Central memory CD8-positive, alpha-beta T cell (primary cell): ENCODE results near the gene EEF1AKMT3.

ENCODE experiments used
- ATAC-seq: fragments of 150-1000 bp; cut with Tn5 transposase; replicated peaks from 2 replicates; pipeline ENCODE4 v1.10.0; 2022; ENCODE audit warnings: mild to moderate bottlenecking, moderate FRiP score, moderate number of reproducible peaks; ENCODE audit not compliant: poor library complexity, severe bottlenecking; ENCODE audit errors: extremely low read depth
- DNase-seq, 2 donors: peaks; one replicate each; pipeline ENCODE4 v3.0.0; 2021; ENCODE audit warnings: low spot score in 2 of 2
- H3K27ac Mint-ChIP-seq: one replicate; pipeline ENCODE4 v1.8.0; 2022; ENCODE audit warnings: low read depth, mild to moderate bottlenecking, moderate library complexity, mixed read lengths
- H3K27me3 Mint-ChIP-seq: one replicate; pipeline ENCODE4 v1.8.0; 2022; ENCODE audit warnings: mixed read lengths
- H3K36me3 Mint-ChIP-seq: one replicate; pipeline ENCODE4 v1.8.0; 2022; ENCODE audit warnings: mild to moderate bottlenecking, moderate library complexity, mixed read lengths; ENCODE audit not compliant: insufficient read depth
- H3K4me1 Mint-ChIP-seq: one replicate; pipeline ENCODE4 v1.8.0; 2022; ENCODE audit warnings: mixed read lengths
- H3K4me3 Mint-ChIP-seq: one replicate; pipeline ENCODE4 v1.8.0; 2022; ENCODE audit warnings: mild to moderate bottlenecking, moderate library complexity, mixed read lengths
- H3K9me3 Mint-ChIP-seq: one replicate; pipeline ENCODE4 v1.8.0; 2022; ENCODE audit warnings: mixed read lengths

Gene EEF1AKMT3

DNA sequence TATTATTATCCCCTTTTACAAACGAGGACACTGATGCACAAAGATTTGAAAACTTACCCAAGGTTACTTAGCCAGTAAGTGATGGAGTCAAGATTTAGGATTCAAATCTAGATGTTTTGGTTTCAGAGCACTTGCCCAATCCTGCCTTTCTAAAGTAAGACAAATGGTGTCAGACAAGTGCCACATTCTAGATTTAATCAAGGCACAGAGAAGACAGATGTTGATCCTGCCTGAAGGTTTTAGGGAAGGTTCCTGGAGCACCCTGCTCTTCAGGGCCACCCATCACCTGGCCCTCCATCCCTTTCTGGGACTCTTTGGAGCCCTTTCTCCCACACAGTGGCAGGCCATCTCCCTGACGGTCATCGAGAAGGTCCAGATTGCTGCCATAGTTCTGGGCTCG lies 14.6 kb upstream of the EEF1AKMT3 start:
- no peak for ATAC-seq
- Mint-ChIP-seq H3K36me3 (peaks cover 17% of the 10 kb centered on the region), H3K9me3 (no peaks in the 10 kb centered on the region), H3K4me3 (no peak overlapping the region), H3K4me1 (peaks cover 51% of the 10 kb centered on the region), H3K27ac (no peak overlapping the region), H3K27me3 (no peaks in the 10 kb centered on the region)
- DNase-seq = no peak

- Mint-ChIP-seq H3K4me3 (no peak overlapping the region), H3K27ac (no peak overlapping the region), H3K27me3 (peaks cover 6% of the 10 kb centered on the region), H3K9me3 (no peaks in the 10 kb centered on the region), H3K4me1 (peaks cover 41% of the 10 kb centered on the region), H3K36me3 (peaks cover 16% of the 10 kb centered on the region)
- ATAC-seq = no peak
- no peak for DNase-seq
Measured at GRCh38 chr12:57758552-57759359, 13.7 kb upstream of the EEF1AKMT3 start.

- Mint-ChIP-seq H3K27ac (no peak overlapping the region), H3K9me3 (no peaks in the 10 kb centered on the region), H3K27me3 (peaks cover 13% of the 10 kb centered on the region), H3K4me3 (no peak overlapping the region), H3K36me3 (peaks cover 16% of the 10 kb centered on the region), H3K4me1 (peaks cover 39% of the 10 kb centered on the region)
- ATAC-seq (peak; percentile 20), DNase-seq (no peak)
Measured at GRCh38 chr12:57759360-57759980, 12.9 kb upstream of the EEF1AKMT3 start.

GRCh38 chr12:57760347-57760982 lies 11.9 kb upstream of the EEF1AKMT3 start:
- ATAC-seq (no peak), DNase-seq (no peak)
- H3K27me3 Mint-ChIP-seq = peaks cover 23% of the 10 kb centered on the region
- no peaks in the 10 kb centered on the region for H3K9me3 Mint-ChIP-seq
- no peak overlapping the region for H3K4me3 Mint-ChIP-seq
- peaks cover 18% of the 10 kb centered on the region for H3K36me3 Mint-ChIP-seq
- H3K4me1 Mint-ChIP-seq = peaks cover 41% of the 10 kb centered on the region
- H3K27ac Mint-ChIP-seq = no peak overlapping the region

DNA sequence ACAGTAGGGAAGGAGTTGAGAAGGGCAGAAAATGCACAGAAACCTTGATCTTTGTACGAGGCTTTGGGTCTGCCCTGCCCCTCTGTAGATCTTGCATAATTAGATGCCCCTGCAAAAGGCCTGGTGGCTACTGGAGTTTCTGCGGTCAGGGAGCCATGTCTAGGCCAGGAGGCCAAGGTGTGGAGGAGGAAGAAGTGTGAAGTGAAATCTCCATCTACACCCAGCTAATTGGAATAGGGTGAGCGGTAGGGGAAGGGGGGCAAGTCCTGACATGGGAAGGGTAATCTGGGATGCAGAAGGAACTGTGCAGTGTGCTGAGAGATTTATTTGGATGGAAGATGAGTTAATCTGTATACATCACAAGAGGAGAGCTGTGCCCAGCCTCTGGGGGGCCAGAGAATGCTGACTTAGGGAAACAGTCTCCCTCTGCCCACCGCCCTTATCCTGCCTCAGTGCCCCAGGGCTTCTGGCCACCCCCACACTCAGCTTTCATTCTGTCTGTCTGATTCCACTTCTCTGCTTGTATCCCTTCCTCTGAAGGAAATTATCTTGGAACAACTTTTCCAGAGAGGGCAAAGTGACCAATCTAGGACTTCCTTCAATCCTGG lies 10.9 kb upstream of the EEF1AKMT3 start:
- DNase-seq = no peak
- H3K27ac Mint-ChIP-seq = no peak overlapping the region
- no peaks in the 10 kb centered on the region for H3K9me3 Mint-ChIP-seq
- H3K4me3 Mint-ChIP-seq = no peak overlapping the region
- peaks cover 42% of the 10 kb centered on the region for H3K4me1 Mint-ChIP-seq
- ATAC-seq = no peak
- H3K27me3 Mint-ChIP-seq = peaks cover 31% of the 10 kb centered on the region
- peaks cover 13% of the 10 kb centered on the region for H3K36me3 Mint-ChIP-seq

GRCh38 chr12:57762463-57762862 lies 10.0 kb upstream of the EEF1AKMT3 start:
- ATAC-seq (no peak), DNase-seq (no peak)
- Mint-ChIP-seq H3K4me1 (peaks cover 39% of the 10 kb centered on the region), H3K4me3 (no peak overlapping the region), H3K36me3 (peaks cover 6% of the 10 kb centered on the region), H3K27ac (no peak overlapping the region), H3K27me3 (peaks cover 39% of the 10 kb centered on the region), H3K9me3 (no peaks in the 10 kb centered on the region)

GRCh38 chr12:57763881-57764661 lies 8.3 kb upstream of the EEF1AKMT3 start:
- no peak overlapping the region for H3K27ac Mint-ChIP-seq
- H3K36me3 Mint-ChIP-seq = peaks cover 5% of the 10 kb centered on the region
- peaks cover 31% of the 10 kb centered on the region for H3K4me1 Mint-ChIP-seq
- no peak for ATAC-seq
- H3K9me3 Mint-ChIP-seq = no peaks in the 10 kb centered on the region
- peak overlapping the region; percentile 83 for H3K4me3 Mint-ChIP-seq
- DNase-seq = no peak
- H3K27me3 Mint-ChIP-seq = peaks cover 39% of the 10 kb centered on the region

DNA sequence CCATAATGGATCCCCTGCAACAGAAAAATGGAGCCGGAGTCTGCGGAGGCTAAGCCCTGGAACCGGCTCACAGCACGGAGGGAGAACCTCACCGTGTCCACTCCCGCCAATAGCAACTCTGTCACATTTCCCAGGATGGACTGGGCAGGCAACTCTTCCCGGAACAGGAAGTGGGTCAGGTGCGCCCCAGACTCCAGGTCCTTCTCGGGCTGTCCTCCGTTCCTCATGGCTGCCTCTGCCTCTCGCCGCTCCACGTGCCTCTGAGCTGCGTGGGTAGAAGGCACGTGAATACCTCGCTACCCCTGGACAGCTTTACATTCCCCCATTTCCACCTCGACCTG lies 7.8 kb upstream of the EEF1AKMT3 start:
- peaks cover 26% of the 10 kb centered on the region for H3K4me1 Mint-ChIP-seq
- no peak overlapping the region for H3K27ac Mint-ChIP-seq
- peaks cover 6% of the 10 kb centered on the region for H3K36me3 Mint-ChIP-seq

GRCh38 chr12:57765003-57765697 lies 7.3 kb upstream of the EEF1AKMT3 start:
- Mint-ChIP-seq H3K36me3 (peaks cover 6% of the 10 kb centered on the region), H3K4me1 (peaks cover 22% of the 10 kb centered on the region), H3K27ac (no peak overlapping the region), H3K27me3 (peaks cover 39% of the 10 kb centered on the region), H3K4me3 (peak overlapping the region; percentile 83), H3K9me3 (no peaks in the 10 kb centered on the region)
- ATAC-seq (peak; percentile 69), DNase-seq (no peak)

More for the DNA sequence above, 7.8 kb upstream of the EEF1AKMT3 start:
- Mint-ChIP-seq H3K9me3 (no peaks in the 10 kb centered on the region), H3K4me3 (peak overlapping the region; percentile 83), H3K27me3 (peaks cover 39% of the 10 kb centered on the region)
- ATAC-seq (no peak), DNase-seq (no peak)

DNA sequence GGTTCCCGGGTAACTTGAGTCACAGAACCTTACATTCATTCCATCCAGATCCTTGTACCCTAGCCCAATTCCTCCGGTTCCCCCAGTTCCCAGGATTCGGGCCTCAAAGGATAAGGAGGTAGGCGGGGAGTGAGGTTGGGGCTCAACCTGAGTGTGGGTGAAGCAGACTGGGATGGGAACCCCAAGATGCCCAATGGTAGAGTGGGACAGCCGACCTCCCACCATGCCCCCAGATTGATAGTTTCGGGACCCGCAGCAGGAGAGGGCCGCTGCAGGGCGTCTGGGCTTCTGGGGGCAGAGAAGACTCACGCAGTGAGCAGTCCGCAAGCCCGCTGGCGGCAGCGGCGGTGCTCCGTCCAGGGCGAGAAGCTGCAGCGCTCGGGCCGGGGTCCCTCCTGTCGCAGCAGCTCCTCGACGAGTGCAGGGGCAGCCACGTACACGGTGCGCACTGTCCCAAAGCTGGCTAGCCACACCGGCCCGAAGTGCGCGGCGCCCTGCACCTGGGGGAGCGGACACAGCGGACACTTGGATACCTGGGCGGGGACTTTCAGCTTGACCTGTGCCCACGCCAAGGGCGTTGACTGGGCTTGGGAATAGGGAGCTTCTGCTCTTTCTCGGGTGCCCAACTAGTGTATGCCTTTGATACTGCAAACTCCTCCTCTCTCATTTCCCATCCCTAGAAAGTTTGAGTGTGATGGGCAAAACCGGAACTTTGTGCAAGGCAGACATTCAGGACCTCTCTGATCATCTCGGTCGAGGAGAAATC lies 6.5 kb upstream of the EEF1AKMT3 start:
- Mint-ChIP-seq H3K4me1 (peaks cover 22% of the 10 kb centered on the region), H3K27ac (no peak overlapping the region), H3K36me3 (peaks cover 8% of the 10 kb centered on the region), H3K4me3 (peak overlapping the region; percentile 83), H3K9me3 (no peaks in the 10 kb centered on the region), H3K27me3 (peaks cover 39% of the 10 kb centered on the region)
- ATAC-seq (peak; percentile 16), DNase-seq (no peak)
